IPS-18c (cell line): ENCODE data around the gene SDC4.

Experiments used
- H3K4me3 ChIP-seq: 2 replicates; pipeline ENCODE4 v1.7.0; 2013; ENCODE audit warnings: low read depth, mild to moderate bottlenecking, low read length, moderate library complexity; ENCODE audit not compliant: insufficient read depth
- H3K9me3 ChIP-seq: one replicate; pipeline ENCODE4 v1.6.1; 2013; ENCODE audit warnings: mild to moderate bottlenecking, low read length, moderate library complexity; ENCODE audit not compliant: control insufficient read depth, insufficient read depth

The SDC4 gene

GRCh38 chr20:45337367-45338120, 10.7 kb downstream of the SDC4 start:
- H3K4me3 ChIP-seq = no peak overlapping the region
- no peaks in the 10 kb centered on the region for H3K9me3 ChIP-seq

GRCh38 chr20:45336530-45337366, 11.5 kb downstream of the SDC4 start:
- Histone ChIP-seq H3K4me3 (no peak overlapping the region), H3K9me3 (no peaks in the 10 kb centered on the region)

GRCh38 chr20:45330476-45330875, 17.7 kb downstream of the SDC4 start:
- Histone ChIP-seq H3K9me3 (no peaks in the 10 kb centered on the region), H3K4me3 (no peak overlapping the region)

- H3K4me3 ChIP-seq = no peak overlapping the region
- H3K9me3 ChIP-seq = no peaks in the 10 kb centered on the region
Measured at GRCh38 chr20:45329497-45330319, 18.5 kb downstream of the SDC4 start.

GRCh38 chr20:45328451-45328850, 19.8 kb downstream of the SDC4 start:
- Histone ChIP-seq H3K9me3 (no peaks in the 10 kb centered on the region), H3K4me3 (no peak overlapping the region)

- Histone ChIP-seq H3K4me3 (no peak overlapping the region), H3K9me3 (no peaks in the 10 kb centered on the region)
Measured at GRCh38 chr20:45325371-45325770, 22.9 kb downstream of the SDC4 start.

GRCh38 chr20:45323731-45324130, 24.5 kb downstream of the SDC4 start:
- H3K9me3 ChIP-seq = no peaks in the 10 kb centered on the region
- no peak overlapping the region for H3K4me3 ChIP-seq

GRCh38 chr20:45322952-45323383, 25.3 kb downstream of the SDC4 start:
- no peak overlapping the region for H3K4me3 ChIP-seq
- no peaks in the 10 kb centered on the region for H3K9me3 ChIP-seq

GRCh38 chr20:45320948-45321595, 27.2 kb downstream of the SDC4 start:
- H3K4me3 ChIP-seq = no peak overlapping the region

GRCh38 chr20:45318948-45319347, 29.3 kb downstream of the SDC4 start:
- H3K4me3 ChIP-seq = no peak overlapping the region
- no peaks in the 10 kb centered on the region for H3K9me3 ChIP-seq

More at GRCh38 chr20:45320948-45321595, 27.2 kb downstream of the SDC4 start:
- H3K9me3 ChIP-seq = no peaks in the 10 kb centered on the region

- Histone ChIP-seq H3K9me3 (no peaks in the 10 kb centered on the region), H3K4me3 (no peak overlapping the region)
Measured at GRCh38 chr20:45318386-45318939, 29.8 kb downstream of the SDC4 start.

GRCh38 chr20:45317826-45318225, 30.4 kb downstream of the SDC4 start:
- Histone ChIP-seq H3K4me3 (no peak overlapping the region), H3K9me3 (no peaks in the 10 kb centered on the region)

- H3K9me3 ChIP-seq = no peaks in the 10 kb centered on the region
- H3K4me3 ChIP-seq = no peak overlapping the region
Measured at GRCh38 chr20:45316150-45317080, 31.8 kb downstream of the SDC4 start.

- Histone ChIP-seq H3K4me3 (no peak overlapping the region), H3K9me3 (no peaks in the 10 kb centered on the region)
Measured at GRCh38 chr20:45315672-45316071, 32.6 kb downstream of the SDC4 start.

GRCh38 chr20:45313943-45314342, 34.3 kb downstream of the SDC4 start:
- Histone ChIP-seq H3K4me3 (no peak overlapping the region), H3K9me3 (no peaks in the 10 kb centered on the region)
